ENCODE measurements around the gene SHROOM3. TPM values are rescaled to one million over a fixed set of nuclear protein-coding genes. Genes with fewer than 3 reads are reported as not detected.

The SHROOM3 gene
- total RNA-seq, 1 donor from 2014 or later, result 45.1 TPM

DNA sequence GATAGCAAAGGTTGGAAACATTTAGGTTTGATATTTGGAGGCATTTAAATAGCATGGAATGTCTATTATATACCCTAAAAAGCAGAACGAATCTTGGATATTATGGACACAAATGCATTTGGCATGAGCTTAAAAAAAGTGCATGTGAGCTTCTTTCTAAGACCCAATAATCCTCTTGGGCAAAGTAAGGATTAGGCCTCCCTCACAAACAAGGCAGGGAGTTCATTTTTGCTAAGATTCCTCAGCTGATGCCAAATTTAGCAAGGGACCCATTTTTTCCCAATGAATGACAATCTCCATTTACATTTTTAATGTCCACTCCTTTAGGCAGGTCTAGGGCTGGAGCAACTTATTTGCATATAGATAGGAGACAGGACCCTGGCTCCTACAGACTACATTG, 263.1 kb downstream of the SHROOM3 start:
- H3K27me3 ChIP-seq (ENCODE audit: control insufficient read depth, insufficient read depth, low read length), result no peaks in the 10 kb centered on the region
- DNase-seq (ENCODE audit: low read depth), result no peak
- H3K36me3 ChIP-seq (ENCODE audit: control insufficient read depth, insufficient read depth, low read length), result no peaks in the 10 kb centered on the region
- TF ChIP-seq, protein P1, sequence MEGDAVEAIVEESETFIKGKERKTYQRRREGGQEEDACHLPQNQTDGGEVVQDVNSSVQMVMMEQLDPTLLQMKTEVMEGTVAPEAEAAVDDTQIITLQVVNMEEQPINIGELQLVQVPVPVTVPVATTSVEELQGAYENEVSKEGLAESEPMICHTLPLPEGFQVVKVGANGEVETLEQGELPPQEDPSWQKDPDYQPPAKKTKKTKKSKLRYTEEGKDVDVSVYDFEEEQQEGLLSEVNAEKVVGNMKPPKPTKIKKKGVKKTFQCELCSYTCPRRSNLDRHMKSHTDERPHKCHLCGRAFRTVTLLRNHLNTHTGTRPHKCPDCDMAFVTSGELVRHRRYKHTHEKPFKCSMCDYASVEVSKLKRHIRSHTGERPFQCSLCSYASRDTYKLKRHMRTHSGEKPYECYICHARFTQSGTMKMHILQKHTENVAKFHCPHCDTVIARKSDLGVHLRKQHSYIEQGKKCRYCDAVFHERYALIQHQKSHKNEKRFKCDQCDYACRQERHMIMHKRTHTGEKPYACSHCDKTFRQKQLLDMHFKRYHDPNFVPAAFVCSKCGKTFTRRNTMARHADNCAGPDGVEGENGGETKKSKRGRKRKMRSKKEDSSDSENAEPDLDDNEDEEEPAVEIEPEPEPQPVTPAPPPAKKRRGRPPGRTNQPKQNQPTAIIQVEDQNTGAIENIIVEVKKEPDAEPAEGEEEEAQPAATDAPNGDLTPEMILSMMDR (IDR thresholded peaks at IDR 0.05; ENCODE audit: insufficient read depth, low read length, poor library complexity, severe bottlenecking), result no peak
- no peak overlapping the region for H3K4me3 ChIP-seq (ENCODE audit: low read depth, low read length)

DNA sequence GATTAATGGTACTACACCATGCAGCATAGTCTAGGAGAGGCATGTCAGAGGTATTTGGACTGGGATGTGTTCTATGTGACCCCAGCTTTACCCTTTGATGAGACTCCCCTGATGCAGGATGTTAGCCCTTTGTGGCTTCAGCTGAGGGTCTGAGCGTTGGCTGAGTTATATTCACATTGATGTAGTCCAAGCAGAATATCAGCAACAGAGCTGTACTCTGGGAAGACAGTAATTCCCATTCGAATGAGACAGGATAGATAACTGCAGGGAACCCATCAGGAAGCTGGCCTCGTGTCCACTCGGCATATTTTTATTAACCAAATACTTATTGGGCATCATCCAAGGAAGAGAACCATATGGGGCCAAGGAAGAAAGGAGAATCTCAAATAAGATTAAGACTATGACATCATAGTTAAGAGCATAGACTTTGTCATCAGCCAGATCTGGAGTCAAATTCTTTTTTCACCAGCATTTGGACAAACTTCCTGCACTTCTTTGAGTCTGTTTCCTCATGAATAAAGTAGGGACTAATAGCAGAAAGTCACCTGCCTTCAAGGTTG, 264.8 kb downstream of the SHROOM3 start:
- no peak overlapping the region for H3K4me3 ChIP-seq (ENCODE audit: low read depth, low read length)
- no peak for DNase-seq (ENCODE audit: low read depth)
- H3K27me3 ChIP-seq (ENCODE audit: control insufficient read depth, insufficient read depth, low read length), result no peaks in the 10 kb centered on the region
- TF ChIP-seq, protein P1 (IDR thresholded peaks at IDR 0.05; ENCODE audit: insufficient read depth, low read length, poor library complexity, severe bottlenecking), result no peak
- no peaks in the 10 kb centered on the region for H3K36me3 ChIP-seq (ENCODE audit: control insufficient read depth, insufficient read depth, low read length)

DNA sequence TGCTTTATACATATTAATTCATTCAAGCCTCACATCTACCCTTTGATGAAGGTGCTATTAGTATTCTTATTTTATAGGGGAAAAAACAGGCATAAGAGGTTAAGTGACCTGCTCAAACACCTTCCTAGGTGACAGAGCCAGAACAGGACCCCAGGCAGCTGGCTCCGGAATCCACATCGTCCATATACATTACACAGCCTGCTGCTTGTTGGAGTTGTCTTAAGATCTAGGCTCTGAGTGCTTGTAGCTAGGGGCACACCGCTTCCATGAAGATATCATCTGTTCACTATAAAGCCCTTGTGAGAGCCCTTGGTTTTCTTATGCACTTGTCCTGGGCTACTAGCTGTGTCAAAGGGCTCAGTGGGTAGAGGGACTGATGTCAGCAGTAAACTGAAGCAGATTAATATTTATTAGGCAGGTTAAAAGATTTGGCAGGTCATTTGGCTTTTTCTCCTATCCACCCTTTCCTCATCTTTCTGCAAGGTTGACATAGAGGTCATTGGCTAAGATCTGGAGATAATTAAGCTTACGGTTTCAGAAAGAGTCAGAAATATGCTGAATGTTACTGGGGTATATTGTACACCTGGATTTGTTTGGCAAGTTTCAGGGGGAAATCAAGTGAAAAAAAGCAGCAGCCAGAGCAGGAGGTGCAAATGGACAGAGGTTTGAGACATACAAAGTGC, 267.6 kb downstream of the SHROOM3 start:
- DNase-seq (ENCODE audit: low read depth), result no peak
- Histone ChIP-seq H3K4me3 (ENCODE audit: low read depth, low read length) (no peak overlapping the region), H3K27me3 (ENCODE audit: control insufficient read depth, insufficient read depth, low read length) (no peaks in the 10 kb centered on the region), H3K36me3 (ENCODE audit: control insufficient read depth, insufficient read depth, low read length) (no peaks in the 10 kb centered on the region)
- TF ChIP-seq, protein P1 (IDR thresholded peaks at IDR 0.05; ENCODE audit: insufficient read depth, low read length, poor library complexity, severe bottlenecking), result no peak

DNA sequence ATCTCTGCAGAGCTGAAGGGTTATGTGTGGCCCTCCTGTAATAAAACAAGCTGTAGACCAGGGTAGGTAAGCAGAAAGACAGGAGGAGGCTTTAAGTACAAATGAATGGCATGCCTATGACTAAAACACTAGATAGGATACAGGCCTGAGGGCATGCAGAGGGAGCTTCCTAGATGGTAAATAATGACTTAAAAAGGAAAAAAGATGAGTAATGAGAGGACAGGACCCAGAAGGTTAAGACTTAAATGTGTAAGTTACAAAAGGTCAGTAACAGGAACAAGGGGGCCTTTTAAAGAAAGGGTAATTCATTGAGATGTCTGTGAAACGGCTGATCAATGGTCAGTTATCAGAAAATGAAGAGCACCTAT, 268.1 kb downstream of the SHROOM3 start:
- no peak overlapping the region for H3K4me3 ChIP-seq (ENCODE audit: low read depth, low read length)
- DNase-seq (ENCODE audit: low read depth), result no peak
- no peaks in the 10 kb centered on the region for H3K27me3 ChIP-seq (ENCODE audit: control insufficient read depth, insufficient read depth, low read length)
- TF ChIP-seq, protein P1 (IDR thresholded peaks at IDR 0.05; ENCODE audit: insufficient read depth, low read length, poor library complexity, severe bottlenecking), result no peak
- no peaks in the 10 kb centered on the region for H3K36me3 ChIP-seq (ENCODE audit: control insufficient read depth, insufficient read depth, low read length)

DNA sequence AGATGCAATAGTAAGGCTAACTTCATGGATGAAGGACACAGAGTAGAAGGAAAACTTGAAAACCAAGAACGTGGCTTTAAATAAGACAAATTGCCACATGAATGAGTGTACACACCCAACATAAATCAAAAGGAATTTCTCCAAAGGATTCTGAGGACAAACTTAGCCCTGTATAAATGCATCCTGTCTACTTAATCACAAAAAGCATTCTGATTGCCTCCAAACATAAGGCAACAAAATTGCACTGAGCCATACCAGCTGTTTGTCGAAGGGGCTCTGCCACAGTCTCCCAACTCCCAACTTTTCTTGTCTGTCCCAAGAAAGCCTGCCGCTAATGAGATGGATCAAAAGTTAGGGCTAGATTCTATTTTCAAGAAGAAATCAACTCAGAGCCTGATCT, 268.6 kb downstream of the SHROOM3 start:
- TF ChIP-seq, protein P1 (IDR thresholded peaks at IDR 0.05; ENCODE audit: insufficient read depth, low read length, poor library complexity, severe bottlenecking), result no peak
- no peaks in the 10 kb centered on the region for H3K27me3 ChIP-seq (ENCODE audit: control insufficient read depth, insufficient read depth, low read length)
- no peaks in the 10 kb centered on the region for H3K36me3 ChIP-seq (ENCODE audit: control insufficient read depth, insufficient read depth, low read length)
- DNase-seq (ENCODE audit: low read depth), result no peak
- no peak overlapping the region for H3K4me3 ChIP-seq (ENCODE audit: low read depth, low read length)

Data from kidney epithelial cell (primary cell).